Measurements from ENCODE around the gene BZW1.

The BZW1 gene

GRCh38 chr2:200811333-200812121 is at the start of gene BZW1:
Gene BZW1, plus strand, starts transcription at chr2:200811910. Its CDS starts 1,308 bp downstream, at chr2:200813218.
- DNase-seq (ENCODE audit: low read depth) = peak; percentile 93

DNA sequence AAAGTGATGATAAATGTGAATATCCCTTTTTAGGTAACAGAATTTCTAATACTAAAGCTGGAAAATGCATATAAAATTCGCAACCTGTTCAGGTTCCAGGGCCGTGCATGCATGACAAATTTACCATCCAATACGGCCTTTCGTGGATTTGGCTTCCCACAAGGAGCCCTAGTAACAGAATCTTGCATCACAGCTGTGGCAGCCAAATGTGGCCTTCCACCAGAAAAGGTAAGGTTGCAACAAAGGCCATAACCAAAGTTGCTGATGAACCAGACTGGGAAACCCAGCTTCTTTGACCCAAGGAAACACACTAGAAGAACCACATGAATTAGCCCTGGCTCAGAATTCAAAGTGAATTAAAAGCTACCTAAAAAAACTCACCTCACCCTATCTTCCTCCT is 49.6 kb upstream of the BZW1 start:
- DNase-seq (ENCODE audit: low read depth) = no peak

- no peak for DNase-seq (ENCODE audit: low read depth)
Measured at GRCh38 chr2:200763422-200763821, 48.3 kb upstream of the BZW1 start.

DNA sequence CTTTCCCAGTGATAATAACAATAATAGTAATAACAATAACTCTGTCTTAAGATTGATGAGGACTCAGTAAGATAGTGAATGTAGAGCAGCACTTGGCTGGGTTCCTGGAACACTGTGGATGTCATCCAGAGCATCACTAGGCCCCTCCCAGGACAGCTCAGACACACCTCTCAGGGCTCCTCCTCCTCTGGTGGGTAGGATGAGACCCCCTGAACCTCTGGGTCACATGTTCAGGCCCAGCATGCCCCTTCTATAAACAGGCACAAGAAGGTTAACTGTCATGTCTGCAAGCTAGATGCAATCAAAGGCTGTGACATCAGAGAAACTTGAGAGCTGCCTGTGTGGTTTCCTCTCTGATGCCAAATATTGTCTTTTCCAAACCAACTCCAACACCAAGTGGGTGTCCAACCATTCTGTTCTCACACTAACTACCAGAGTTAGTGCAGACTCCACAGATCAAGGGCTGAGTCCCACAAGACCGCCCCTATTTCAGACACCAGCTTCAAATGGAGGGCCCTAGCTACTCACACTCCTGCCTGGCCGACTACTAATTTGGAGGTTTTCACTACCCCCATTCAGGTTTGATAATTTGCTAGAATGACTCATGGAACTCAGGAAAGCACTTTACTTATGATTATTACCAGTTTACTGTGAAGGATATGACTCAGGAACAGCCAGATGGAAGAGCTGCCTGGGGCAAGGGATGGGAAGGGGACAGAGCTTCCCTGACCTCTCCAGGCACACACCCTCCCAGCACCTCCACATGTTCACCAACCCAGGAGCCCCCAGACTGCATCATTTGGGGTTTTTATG is 46.4 kb upstream of the BZW1 start:
- peak; percentile 46 for DNase-seq (ENCODE audit: low read depth)

DNA sequence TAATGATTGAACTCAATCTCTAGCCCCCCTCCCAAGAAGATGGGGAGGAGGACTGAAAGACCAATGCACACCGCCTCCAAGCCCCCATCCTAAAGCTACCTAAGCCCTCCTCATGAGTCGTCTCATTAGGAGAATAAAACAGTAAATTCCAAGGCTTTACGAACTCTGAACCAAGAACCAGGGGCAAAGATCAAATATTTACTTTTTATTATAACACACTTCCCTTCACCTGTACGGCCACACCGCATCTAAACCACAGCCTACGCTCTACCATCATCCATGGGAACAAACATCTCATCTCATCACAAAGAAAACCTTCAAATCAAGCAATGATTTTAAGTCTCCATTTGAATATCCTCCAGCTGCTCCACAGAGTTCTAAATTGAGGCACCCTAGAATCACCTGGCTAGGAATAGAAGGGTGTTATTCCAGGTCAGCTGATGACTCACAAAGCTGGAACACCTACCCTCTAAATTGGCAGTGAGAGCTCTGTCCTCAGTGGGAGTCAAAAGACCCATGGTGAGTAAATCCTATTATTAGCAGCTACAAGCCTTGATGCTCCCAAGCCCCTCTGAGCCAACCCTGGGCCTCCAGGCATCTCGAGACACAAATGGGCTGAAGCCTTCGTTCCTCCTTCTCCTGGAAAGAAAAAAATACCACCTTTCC is 45.6 kb upstream of the BZW1 start:
- DNase-seq (ENCODE audit: low read depth) = no peak

GRCh38 chr2:200767111-200767885 is 44.4 kb upstream of the BZW1 start:
- DNase-seq (ENCODE audit: low read depth) = no peak

GRCh38 chr2:200770847-200771246 is 40.9 kb upstream of the BZW1 start:
- DNase-seq (ENCODE audit: low read depth) = no peak

GRCh38 chr2:200772620-200773019 is 39.1 kb upstream of the BZW1 start:
- DNase-seq (ENCODE audit: low read depth) = no peak

DNA sequence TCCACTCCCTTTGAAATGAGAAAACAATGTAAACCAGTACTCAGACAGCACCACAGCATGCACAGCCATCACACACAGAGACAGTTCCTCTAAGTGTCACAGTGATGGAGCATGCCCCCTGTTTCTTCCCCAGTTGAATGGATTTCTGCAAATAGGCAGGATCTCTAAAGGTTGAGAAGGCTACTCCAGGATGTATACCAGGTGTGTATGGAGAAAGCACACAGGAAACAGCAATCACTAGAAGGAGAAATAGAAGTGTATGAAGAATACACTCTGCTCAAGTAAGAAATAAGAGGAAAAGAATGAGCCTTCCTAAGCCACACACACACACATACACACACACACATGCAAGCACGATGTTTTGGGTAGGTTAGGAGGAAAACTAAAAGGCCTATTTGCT is 38.6 kb upstream of the BZW1 start:
- DNase-seq (ENCODE audit: low read depth) = no peak

DNA sequence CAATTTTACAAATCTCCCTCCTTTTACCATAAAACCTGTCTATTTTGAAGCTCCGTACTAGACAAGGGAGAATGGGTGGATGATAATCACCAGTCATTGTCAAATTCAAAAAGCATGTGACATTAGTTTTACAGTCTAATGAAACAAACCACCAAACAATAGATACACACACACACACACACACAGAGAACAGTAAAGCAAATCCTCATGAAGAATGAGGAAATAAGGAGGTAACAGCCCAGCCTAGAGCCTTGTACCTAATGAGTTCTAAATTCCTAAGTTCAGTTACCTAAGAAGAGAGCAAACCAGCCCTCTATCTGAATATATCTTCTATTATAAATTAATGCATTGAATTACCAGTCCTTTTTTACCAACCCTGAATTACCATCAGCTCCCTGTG is 36.8 kb upstream of the BZW1 start:
- no peak for DNase-seq (ENCODE audit: low read depth)

- DNase-seq (ENCODE audit: low read depth) = no peak
Measured at GRCh38 chr2:200777275-200777674, 34.4 kb upstream of the BZW1 start.

GRCh38 chr2:200778038-200778437 is 33.7 kb upstream of the BZW1 start:
- no peak for DNase-seq (ENCODE audit: low read depth)

GRCh38 chr2:200779214-200779613 is 32.5 kb upstream of the BZW1 start:
- no peak for DNase-seq (ENCODE audit: low read depth)

DNA sequence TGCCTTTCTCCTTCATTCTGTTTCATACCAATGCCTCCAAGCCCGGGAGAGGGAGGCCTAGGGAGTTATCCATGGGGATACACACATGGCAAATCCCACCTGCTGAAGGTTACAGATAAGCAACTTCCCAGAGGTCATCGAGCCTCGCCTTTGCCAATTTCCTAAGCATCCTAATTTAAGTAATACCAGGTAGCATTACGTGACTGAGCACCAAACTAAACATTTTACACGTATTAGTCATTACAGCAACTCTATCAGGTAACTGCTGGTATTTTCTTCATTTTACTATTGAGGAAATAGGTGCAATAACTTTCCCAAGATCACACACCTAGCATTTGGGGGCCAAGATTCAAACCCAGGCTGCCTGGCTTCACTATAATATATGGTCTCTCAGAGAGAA is 30.1 kb upstream of the BZW1 start:
- DNase-seq (ENCODE audit: low read depth) = no peak

GRCh38 chr2:200782251-200782650 is 29.5 kb upstream of the BZW1 start:
- no peak for DNase-seq (ENCODE audit: low read depth)

DNA sequence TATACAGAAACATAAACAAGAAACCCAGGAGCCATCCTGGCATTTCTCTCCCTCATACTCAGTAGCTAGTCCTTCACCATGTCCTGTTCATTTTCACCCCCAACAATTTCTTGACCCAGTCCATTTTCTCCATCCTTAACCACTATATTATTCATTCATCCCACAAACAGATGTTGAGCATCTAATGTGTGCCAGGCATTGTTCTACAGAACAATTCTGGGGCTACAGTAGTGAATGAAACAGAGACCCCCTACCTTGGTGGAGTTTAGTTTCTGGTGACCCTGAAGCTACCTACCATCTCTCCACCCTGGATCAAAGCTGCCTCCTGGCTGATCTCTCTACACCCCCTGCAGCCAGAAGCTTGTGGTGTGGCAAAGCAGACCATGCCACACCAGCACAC is 27.5 kb upstream of the BZW1 start:
- no peak for DNase-seq (ENCODE audit: low read depth)

DNA sequence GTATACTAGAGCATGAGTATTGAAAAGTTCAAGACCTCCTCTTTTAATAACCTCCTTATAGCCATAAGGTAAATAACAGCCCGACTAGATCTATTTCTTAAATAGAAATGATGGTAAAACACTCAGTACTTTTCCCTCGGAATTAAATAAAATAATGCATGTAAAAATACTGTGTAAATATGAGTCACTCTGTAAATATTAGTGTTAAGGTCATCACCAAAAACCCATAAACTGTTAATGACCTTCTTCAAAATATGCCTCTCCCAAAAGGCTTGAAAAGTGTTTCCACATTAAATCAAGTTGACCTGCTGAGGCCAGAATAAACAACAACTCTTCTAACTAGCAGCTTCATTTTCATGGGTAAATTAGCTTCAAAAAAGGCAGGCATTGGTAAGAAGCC is 25.3 kb upstream of the BZW1 start:
- DNase-seq (ENCODE audit: low read depth) = no peak

DNA sequence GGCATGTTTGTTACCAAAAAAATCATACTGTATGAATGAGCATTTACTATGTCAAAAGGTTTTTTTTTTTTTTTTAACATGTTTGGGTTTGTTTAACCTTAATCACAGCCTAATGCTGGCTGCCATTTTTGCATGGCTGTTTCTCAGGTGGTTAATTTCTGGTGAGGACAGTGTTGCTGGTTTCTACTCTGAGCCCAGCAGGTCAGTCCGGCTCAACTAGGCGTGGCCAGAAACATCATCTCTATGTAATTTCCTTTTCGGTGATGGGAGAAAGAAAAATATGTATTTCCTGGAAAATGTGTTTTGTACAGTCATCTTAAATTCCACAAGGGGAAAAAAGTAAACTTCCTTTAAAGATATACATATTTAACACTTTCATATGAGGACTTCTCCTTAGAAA is 24.9 kb upstream of the BZW1 start:
- DNase-seq (ENCODE audit: low read depth) = no peak

- DNase-seq (ENCODE audit: low read depth) = no peak
Measured at GRCh38 chr2:200787351-200788120, 24.2 kb upstream of the BZW1 start.

GRCh38 chr2:200788121-200788718 is 23.5 kb upstream of the BZW1 start:
- DNase-seq (ENCODE audit: low read depth) = no peak

DNA sequence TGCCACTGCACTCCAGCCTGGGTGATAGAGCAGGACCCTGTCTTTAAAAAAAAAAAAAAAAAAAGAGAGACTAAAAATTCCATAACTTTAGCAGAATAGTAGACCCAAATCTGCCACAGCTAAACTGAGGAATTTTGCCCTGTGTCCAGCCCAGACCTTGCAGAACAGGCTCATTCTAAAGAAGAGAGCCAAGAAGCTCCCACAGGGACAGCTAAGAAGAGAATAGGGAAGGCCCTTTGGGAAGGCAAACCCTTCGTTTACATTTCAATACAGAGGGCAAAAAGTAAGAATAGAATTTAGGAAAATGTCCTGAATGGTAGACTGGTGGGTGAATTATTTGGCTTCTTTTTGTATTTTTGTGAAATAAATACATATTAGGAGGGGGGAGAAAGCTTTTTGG is 21.5 kb upstream of the BZW1 start:
- no peak for DNase-seq (ENCODE audit: low read depth)
